ENCODE results near the gene LRCH4. TPM values are rescaled to one million over a fixed set of nuclear protein-coding genes. Genes with fewer than 3 reads are reported as not detected.

LRCH4 gene
- total and polyA plus RNA-seq, 8 donors, result 42.3 to 86.5 (median 57.9) TPM

DNA sequence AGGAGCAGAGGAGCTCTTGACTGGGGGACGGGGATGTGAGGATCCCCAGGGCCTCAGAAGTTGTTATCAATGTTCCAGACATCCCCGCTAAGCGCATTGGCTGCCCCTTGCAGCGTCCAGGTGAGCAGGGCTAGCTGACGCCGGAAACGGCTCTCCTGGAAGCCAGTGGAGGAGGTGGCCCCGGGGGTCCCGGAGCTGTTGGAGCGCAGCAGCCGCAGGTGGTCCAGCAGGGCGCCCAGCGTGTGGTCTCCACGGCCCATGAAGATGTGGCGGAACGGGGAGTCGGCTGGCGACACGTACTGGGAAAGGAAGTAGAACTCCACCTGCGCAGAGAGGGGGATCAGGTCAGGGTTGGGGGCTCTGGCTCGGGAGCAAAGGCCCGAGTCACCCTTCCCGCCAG is 34.9 kb upstream of the LRCH4 start:
- Histone ChIP-seq H3K4me1 (no peaks in the 10 kb centered on the region), H3K27ac (no peak overlapping the region), H3K4me3 (no peak overlapping the region), H3K9me3 (no peaks in the 10 kb centered on the region), H3K36me3 (peaks cover 0 to 5% of the 10 kb centered on the region in 2 donors), H3K27me3 (no peaks in the 10 kb centered on the region)
- intact Hi-C loops (cut with DNase I), result no loop called here
- ATAC-seq (no peak), DNase-seq (peak in 1 of 4 donors; percentile 75)
- TF ChIP-seq, protein P1, sequence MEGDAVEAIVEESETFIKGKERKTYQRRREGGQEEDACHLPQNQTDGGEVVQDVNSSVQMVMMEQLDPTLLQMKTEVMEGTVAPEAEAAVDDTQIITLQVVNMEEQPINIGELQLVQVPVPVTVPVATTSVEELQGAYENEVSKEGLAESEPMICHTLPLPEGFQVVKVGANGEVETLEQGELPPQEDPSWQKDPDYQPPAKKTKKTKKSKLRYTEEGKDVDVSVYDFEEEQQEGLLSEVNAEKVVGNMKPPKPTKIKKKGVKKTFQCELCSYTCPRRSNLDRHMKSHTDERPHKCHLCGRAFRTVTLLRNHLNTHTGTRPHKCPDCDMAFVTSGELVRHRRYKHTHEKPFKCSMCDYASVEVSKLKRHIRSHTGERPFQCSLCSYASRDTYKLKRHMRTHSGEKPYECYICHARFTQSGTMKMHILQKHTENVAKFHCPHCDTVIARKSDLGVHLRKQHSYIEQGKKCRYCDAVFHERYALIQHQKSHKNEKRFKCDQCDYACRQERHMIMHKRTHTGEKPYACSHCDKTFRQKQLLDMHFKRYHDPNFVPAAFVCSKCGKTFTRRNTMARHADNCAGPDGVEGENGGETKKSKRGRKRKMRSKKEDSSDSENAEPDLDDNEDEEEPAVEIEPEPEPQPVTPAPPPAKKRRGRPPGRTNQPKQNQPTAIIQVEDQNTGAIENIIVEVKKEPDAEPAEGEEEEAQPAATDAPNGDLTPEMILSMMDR (IDR thresholded peaks at IDR 0.05), result no peak

DNA sequence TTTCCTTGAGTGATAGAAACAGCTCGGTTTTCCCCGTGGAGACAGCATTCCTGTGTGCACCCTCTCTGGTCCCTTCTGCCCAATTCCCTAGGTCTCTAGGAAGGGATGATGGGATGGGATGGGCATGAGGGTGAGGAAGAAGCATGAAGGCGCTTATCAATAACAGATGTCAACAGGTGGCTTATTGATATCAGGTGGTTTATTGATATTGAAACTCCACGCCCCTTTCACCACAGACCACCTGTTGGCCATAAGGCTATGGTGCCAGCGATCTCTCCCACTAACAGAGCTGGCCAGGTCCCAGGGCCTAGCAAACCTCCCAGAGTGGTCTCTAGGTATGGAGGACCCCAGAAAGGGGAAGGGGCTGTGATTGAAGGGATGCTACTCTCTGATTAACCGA is 34.3 kb upstream of the LRCH4 start:
- no peaks in the 10 kb centered on the region for H3K27me3 ChIP-seq
- H3K4me3 ChIP-seq, result no peak overlapping the region
- H3K36me3 ChIP-seq, result peaks cover 0 to 9% of the 10 kb centered on the region in 2 donors
- DNase-seq (no peak), ATAC-seq (no peak)
- intact Hi-C loops (cut with DNase I), result no loop called here
- no peak overlapping the region for H3K27ac ChIP-seq
- H3K4me1 ChIP-seq, result no peaks in the 10 kb centered on the region
- no peaks in the 10 kb centered on the region for H3K9me3 ChIP-seq
- TF ChIP-seq, protein P1 (IDR thresholded peaks at IDR 0.05), result no peak

DNA sequence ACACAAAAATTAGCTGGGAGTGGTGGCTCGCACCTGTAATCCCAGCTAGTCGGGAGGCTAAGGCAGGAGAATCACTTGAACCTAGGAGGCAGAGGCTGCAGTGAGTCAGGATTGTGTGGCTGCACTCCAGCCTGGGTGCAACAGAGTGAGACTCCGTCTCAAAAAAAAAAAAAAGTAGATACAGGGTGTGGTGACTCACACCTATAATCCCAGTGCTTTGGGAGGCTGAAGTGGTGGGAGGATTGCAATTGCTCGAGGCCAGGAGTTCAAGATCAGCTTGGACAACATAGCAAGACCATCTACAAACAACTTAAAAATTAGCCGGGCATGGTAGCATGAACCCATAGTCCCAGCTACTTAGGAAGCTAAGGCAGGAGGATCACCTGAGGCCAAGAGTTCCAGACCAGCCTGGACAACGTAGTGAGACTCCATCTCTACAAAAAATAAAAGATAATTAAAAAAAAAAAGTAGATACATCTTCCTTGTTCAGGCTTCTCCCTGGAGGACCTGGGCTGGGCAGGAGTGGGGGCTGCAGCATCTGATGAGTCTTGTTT is 28.5 kb upstream of the LRCH4 start:
- peaks cover 0 to 8% of the 10 kb centered on the region in 2 donors for H3K36me3 ChIP-seq
- H3K4me1 ChIP-seq, result peaks cover 10 to 22% of the 10 kb centered on the region in 2 donors
- DNase-seq, result no peak
- no peak overlapping the region for H3K27ac ChIP-seq
- no peaks in the 10 kb centered on the region for H3K27me3 ChIP-seq
- H3K9me3 ChIP-seq, result no peaks in the 10 kb centered on the region
- no peak for ATAC-seq
- TF ChIP-seq, protein P1 (IDR thresholded peaks at IDR 0.05), result no peak
- no peak overlapping the region for H3K4me3 ChIP-seq
- intact Hi-C loops (cut with DNase I), result no loop called here

DNA sequence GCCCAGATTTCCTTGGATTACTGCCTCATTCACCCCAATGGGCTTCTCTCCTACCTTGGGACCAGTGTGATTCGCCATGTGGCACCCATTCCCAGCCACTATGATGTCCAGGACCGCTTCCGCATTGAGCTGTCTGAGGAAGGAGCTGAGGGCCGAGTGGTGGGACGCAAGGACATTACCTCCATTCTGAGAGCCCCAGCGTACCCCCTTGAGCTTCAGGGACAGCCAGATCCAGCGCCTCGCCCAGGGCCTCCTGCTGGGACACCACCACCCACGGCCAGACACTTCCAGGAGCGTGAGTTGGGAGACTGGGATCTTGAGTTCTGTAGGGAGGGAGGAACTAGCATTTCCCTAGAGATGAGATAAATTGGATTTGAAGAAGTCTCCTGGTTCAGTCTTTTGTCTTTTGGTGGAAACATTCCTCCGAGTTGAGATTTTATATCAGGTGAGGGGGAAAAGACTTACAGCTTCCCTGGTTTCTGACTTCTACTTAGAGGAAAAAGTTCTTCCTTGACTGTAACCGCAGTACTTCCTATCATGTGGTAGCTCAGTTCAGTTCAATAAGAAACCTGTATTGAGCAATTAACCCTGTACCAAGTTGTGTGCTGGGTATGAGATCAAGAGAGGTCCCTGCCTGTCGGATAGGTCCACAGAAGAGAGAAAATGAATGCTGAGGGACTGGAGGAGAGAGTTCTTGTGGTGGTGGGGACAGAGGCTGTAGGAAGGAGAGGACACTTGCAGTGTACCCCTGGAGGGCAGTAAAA is 27.7 kb upstream of the LRCH4 start:
- Histone ChIP-seq H3K27me3 (no peaks in the 10 kb centered on the region), H3K27ac (peak overlapping the region in 1 of 2 donors; percentile 99), H3K4me1 (peaks cover 10 to 22% of the 10 kb centered on the region in 2 donors), H3K36me3 (peaks cover 0 to 8% of the 10 kb centered on the region in 2 donors), H3K4me3 (peak overlapping the region in 1 of 2 donors; percentile 61), H3K9me3 (no peaks in the 10 kb centered on the region)
- TF ChIP-seq, protein P1 (IDR thresholded peaks at IDR 0.05), result no peak
- intact Hi-C loops (cut with DNase I), result no loop called here
- ATAC-seq (no peak), DNase-seq (no peak)

DNA sequence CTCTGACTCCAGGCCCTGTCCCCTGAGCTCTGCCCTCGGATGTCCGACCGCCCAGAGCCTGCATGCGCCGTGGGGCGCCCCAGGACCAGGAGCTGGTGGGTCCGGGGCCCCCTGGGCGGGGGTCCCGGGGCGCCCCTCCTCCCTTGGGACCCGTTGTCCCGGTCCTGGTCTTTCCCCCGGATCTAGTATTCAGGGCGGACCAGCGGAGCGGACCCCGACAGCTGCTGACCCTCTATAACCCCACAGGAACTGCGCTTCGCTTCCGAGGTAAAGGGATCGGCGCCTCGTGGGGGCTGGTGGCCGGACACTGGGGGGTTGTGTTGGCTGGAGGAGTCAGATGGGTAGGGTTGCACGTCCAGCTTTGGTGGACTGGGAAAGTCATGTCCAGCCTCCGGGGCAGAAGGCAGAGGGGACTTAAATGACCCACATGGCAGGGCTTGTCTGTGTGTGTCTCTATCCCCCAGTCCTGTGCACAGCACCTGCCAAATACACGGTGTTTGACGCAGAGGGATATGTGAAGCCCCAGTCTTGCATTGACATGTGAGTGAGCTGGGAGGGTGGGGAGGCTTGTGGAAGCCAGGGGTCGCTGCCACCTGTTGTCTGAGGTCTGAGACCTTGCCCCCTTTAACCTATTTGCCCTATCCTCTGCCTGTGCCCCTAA is 26.9 kb upstream of the LRCH4 start:
- Histone ChIP-seq H3K4me3 (peak overlapping the region; percentile 53 to 61), H3K36me3 (peaks cover 0 to 8% of the 10 kb centered on the region in 2 donors), H3K4me1 (peaks cover 10 to 22% of the 10 kb centered on the region in 2 donors), H3K9me3 (no peaks in the 10 kb centered on the region), H3K27me3 (no peaks in the 10 kb centered on the region), H3K27ac (peak overlapping the region; percentile 90 to 99)
- peak; percentile 4 for ATAC-seq
- TF ChIP-seq, protein P1 (IDR thresholded peaks at IDR 0.05), result no peak
- DNase-seq, result peak in 1 of 4 donors; percentile 21
- intact Hi-C loops (cut with DNase I), result no loop called here

Data from left lung (tissue), 10 donors.